Measurements from ENCODE around the gene CETP. TPM values are rescaled to one million over a fixed set of nuclear protein-coding genes. Genes with fewer than 3 reads are reported as not detected.

Gene CETP
- total RNA-seq, 1 donor from 2014 or later, result 0.62 TPM

DNA sequence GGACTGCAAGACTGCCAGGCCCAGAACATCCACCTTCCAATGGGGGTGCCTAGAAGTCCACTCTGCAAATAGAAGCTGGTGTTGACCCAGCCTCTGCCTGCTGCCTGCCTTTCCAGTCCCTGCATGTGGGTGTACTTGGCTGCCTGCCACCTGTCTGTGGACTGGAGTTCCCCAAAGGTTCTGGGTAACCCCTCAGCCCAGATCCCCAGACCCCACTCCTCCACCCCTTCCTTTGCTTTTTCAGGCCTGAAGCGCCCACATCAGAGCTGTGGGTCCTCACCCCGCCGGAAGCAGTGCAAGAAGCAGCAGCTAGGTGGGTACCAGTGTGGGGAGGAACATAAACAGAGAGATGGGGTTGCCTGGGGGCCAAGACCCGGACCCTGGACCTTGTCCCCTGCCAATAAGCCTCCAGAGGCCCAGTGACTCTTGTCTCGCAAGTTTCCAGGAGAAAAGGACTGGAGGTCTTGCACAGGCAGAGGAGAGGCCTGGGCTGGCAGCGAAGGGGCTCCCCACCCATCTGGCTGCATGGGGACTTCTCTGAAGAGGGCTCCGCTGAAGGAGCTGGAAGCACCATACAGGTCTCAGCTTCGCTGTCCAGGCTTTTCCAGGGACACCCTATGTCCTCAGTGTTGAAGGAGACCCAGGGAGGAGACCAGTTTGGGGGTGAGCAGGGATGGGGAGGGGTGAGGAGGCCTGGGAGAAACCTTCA is 61.9 kb downstream of the CETP start:
- no peak for DNase-seq

DNA sequence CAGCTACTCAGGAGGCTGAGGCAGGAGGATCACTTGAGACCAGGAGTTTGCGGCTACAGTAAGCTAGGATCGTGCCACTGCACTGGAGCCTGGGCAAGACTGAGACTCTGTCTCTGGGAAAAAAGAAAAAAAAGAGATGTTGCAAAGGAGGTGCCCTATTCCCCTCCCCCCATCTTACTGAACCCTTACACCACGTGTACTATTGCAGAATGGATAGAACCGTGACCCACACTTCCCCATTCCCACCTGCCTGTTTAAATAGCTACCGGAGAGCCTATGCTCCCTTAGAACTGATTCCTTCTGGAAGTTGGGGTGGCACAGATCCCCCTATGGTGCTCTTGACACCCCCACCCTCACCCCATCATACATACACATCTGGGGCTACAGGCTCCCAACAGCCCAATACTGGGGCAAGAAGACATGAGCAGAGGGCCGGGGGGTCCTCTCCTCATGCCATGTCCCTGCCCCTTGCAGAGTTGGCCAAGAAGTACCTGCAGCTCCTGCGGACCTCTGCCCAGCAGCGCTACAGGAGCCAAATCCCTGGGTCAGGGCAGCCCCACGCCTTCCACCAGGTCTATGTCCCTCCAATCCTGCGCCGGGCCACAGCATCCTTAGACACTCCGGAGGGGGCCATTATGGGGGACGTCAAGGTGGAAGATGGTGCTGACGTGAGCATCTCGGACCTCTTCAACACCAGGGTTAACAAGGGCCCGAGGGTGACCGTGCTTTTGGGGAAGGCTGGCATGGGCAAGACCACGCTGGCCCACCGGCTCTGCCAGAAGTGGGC is 63.3 kb downstream of the CETP start:
- DNase-seq, result no peak

DNA sequence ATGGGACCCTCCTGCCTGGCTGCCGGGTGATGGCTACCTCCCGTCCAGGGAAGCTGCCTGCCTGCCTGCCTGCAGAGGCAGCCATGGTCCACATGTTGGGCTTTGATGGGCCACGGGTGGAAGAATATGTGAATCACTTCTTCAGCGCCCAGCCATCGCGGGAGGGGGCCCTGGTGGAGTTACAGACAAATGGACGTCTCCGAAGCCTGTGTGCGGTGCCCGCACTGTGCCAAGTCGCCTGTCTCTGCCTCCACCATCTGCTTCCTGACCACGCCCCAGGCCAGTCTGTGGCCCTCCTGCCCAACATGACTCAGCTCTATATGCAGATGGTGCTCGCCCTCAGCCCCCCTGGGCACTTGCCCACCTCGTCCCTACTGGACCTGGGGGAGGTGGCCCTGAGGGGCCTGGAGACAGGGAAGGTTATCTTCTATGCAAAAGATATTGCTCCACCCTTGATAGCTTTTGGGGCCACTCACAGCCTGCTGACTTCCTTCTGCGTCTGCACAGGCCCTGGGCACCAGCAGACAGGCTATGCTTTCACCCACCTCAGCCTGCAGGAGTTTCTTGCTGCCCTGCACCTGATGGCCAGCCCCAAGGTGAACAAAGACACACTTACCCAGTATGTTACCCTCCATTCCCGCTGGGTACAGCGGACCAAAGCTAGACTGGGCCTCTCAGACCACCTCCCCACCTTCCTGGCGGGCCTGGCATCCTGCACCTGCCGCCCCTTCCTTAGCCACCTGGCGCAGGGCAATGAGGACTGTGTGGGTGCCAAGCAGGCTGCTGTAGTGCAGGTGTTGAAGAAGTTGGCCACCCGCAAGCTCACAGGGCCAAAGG is 64.4 kb downstream of the CETP start:
- DNase-seq, result no peak

DNA sequence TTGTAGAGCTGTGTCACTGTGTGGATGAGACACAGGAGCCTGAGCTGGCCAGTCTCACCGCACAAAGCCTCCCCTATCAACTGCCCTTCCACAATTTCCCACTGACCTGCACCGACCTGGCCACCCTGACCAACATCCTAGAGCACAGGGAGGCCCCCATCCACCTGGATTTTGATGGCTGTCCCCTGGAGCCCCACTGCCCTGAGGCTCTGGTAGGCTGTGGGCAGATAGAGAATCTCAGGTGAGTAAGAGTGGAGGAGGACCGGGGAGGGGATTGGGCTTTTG is 65.0 kb downstream of the CETP start:
- no peak for DNase-seq

DNA sequence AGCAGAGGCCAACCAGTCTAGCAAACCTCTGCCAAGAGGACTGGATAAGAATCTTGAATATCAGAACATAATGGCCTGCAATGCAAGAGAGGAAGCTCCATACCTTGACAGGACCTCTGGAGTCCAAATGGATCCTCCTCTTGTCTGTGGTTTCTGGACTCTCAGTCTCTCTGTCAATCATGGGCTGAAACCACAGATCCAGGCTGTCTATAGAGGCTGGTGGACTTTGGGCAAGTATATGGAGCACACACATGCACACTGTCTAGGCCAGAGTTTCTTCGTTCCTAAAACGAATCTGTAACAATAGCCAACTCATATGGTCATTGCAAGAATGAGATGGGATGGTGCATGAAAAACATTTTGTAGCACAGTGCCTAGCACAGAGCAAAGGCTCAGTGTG is 65.3 kb downstream of the CETP start:
- DNase-seq, result no peak

DNA sequence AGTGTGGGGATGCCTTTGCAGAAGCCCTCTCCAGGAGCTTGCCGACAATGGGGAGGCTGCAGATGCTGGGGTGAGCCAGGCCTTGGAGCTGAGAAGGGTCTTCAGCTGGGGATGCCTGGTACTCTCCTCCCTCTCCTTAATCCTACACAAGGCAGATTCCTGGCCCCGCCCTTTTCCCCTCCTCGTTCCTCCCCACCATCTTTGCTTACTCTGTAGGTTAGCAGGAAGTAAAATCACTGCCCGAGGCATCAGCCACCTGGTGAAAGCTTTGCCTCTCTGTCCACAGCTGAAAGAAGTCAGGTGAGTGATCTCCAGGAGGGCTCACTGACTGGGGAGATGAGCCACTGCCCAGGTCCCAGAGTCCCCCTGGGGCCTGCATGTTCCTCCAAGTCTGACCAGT is 66.3 kb downstream of the CETP start:
- no peak for DNase-seq

DNA sequence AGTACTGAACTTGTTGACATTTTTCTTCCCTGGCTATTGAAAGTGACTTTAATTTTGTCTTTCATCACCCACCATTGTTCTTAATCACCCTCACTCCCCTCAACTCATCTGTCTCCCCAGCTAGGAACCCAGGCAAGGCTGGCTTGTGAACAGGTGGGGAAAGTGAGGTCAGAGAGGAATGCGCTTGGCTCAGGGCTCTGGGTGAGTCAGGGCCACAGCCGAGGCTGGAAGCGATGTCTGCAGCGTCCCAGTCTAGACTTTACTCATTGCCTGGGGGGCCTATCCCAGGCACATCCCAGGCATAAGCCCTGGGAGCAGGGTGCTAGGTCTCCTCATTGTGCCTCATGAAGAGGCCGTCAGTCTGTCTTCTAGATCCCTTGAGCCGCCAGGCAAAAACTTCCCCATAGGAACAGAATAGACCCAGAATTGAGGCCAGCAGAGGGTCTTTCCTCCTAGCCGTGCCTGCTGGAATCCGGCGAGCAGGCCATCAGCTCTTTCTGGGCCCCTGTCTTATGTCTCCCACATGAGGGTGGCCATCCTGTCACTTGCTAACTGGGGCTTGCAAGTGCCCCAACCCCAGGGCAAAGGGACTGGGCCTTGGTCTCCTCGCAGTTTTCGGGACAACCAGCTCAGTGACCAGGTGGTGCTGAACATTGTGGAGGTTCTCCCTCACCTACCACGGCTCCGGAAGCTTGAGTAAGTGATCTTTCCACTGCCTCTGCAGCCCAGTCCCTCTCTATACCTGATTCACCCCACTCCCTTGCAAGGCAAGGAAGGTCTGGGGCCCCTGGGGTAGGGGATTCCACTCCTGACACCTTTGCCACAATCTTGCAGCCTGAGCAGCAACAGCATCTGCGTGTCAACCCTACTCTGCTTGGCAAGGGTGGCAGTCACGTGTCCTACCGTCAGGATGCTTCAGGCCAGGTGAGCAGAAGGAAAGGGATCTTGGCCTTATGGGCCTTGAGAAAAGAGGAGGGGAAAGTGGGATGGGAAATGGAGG is 67.7 kb downstream of the CETP start:
- DNase-seq, result no peak

DNA sequence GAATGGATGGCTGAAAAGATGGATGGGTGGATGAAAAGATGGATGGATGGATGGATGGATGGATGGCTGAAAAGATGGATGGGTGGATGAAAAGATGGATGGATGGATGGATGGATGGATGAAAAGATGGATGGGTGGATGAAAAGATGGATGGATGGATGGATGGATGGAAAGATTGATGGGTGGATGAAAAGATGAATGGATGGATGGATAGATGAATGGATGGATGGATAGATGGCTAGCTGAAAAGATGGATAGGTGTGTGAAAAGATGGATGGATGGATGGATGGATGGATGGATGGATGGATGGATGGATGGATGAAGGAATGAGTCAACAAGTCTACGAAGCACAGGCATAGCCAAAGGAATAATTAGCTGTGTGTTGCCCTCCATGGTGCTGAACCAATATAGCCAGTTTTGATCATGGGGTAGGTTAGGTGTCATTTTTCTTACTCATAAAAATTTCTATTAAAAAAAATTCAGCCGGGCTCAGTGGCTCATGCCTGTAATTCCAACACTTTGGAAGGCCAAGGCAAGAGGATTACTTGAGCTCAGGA is 68.7 kb downstream of the CETP start:
- DNase-seq, result no peak

DNA sequence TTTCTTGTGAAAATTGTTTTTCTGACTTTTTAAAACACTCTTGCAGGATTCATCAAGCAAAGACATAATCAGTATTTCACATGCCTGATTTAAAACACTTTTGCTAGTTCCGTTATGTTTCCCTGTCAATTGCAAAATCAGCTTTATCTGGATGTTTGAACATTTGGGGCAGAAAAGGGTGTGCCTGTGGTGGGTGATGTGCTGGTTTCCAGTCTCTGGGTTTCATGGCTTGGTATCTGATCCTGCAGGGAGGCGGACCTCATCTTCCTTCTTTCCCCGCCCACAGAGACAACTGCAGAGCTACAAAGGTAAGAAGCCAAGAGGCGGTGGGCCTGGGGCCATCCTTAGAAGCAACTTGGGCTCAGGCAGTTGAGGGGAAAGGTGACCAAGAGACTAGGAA is 69.4 kb downstream of the CETP start:
- no peak for DNase-seq

DNA sequence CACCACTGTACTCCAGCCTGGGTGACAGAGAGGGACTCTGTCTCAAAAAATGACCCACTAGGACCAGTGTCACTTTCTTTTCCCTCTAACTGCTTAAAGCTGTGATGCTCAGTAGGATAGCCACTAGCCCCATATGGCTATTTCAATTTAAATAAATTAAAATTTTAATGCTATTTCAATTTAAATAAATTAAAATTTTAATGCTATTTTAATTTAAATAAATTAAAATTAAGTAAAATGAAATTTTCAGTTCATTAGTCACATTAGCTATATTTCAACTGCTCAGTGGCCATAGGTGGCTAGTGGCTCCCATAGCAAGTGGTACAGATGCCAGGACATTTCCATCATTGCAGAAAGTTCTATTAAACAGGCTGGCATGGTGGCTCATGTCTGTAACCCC is 70.6 kb downstream of the CETP start:
- DNase-seq, result no peak

DNA sequence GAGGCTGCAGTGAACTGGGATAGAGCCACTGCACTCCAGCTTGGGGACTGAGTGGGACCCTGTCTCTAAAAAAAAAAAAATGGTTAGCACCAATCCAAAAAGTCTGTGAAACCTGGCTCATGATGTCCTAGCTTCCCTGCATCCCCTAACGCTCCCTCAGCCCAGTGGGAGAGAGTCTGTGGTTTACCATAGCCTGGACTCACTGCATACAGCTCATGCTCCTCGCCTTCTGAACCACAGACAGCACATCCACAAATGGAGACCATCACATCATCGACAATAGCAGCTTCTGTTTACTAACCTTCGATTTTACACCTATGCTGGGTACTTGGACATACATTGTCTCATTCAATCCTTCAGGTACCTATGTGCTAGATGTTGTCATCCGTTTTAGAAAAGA is 71.2 kb downstream of the CETP start:
- DNase-seq, result no peak

Other genes starting within 250 kb of the CETP start
- 207 TPM for gene NUP93, start 231.8 kb upstream of the CETP start, total RNA-seq
- not detected for gene SLC12A3, start 96.7 kb upstream of the CETP start, total RNA-seq
- 49.8 TPM for gene HERPUD1, start 29.8 kb upstream of the CETP start, total RNA-seq
- 2.0 TPM for gene NLRC5, start 27.6 kb downstream of the CETP start, total RNA-seq
- gene CPNE2, start 130.6 kb downstream of the CETP start, total RNA-seq, result 40.6 TPM
- gene PSME3IP1, start 224.1 kb downstream of the CETP start, total RNA-seq, result 104 TPM
- 75.5 TPM for gene RSPRY1, start 224.4 kb downstream of the CETP start, total RNA-seq

Data from occipital lobe (tissue), 2 donors.